Sigmoid colon (tissue), 4 donors: ENCODE results near the gene COX7A2.

ENCODE experiments used
- CTCF ChIP-seq, 4 experiments: fragments of 450-650 bp in 3 of 4; fragments of 200-600 bp in 1 of 4; IDR thresholded peaks; one replicate each; pipeline ENCODE4 v1.5.1; 2016 to 2019; ENCODE audit warnings: antibody characterized with exemption in 4 of 4, mild to moderate bottlenecking in 3 of 4, moderate library complexity in 2 of 4
- EP300 ChIP-seq, 4 donors: sonication (generic); formaldehyde crosslinking; IDR thresholded peaks; one replicate each; pipeline ENCODE4 v1.6.1; 2017; ENCODE audit warnings: antibody characterized with exemption in 4 of 4
- POLR2A ChIP-seq, 2 donors: fragments of 450-650 bp; IDR thresholded peaks; one replicate each; pipeline ENCODE4 v1.6.1; 2016; ENCODE audit warnings: antibody characterized with exemption in 2 of 2, mild to moderate bottlenecking in 2 of 2, moderate library complexity in 2 of 2

- TF ChIP-seq EP300 (IDR thresholded peaks at IDR 0.05) (no peak), CTCF (IDR thresholded peaks at IDR 0.05) (no peak), POLR2A (IDR thresholded peaks at IDR 0.05) (no peak)
Measured at GRCh38 chr6:75222261-75222660, 21.3 kb downstream of the COX7A2 start.
